T-helper 2 cell (primary cell): Measurements from ENCODE around the gene CNTN1.

Experiments
- DNase-seq, 5 experiments: peaks; one replicate each; pipeline versions ENCODE4 v3.0.0 to v3.0.0-alpha.2; 2012 to 2022

CNTN1 gene

DNA sequence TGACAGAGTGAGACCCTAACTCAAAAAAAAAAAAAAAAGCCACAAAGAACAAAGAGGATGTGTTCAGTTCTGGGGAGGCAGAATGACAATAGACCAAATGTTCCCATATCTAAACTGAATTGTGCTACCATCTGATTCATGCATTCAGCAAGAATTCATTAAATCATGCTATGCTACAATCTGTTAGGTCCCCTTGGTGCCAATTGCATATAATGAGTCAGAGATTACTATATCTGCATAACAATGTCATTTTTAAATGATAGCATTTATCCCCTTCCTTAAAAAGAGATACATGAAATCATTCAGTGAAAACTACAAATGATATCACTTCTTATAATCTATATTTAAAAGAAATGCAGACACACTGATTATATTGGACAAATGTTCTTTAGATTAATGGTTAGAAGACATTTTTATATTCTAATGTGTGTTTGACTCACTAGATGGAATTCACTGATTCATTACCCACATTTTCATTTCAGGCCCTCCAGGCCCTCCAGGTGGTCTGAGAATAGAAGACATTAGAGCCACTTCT lies 288.3 kb downstream of the CNTN1 start:
- no peak for DNase-seq

DNA sequence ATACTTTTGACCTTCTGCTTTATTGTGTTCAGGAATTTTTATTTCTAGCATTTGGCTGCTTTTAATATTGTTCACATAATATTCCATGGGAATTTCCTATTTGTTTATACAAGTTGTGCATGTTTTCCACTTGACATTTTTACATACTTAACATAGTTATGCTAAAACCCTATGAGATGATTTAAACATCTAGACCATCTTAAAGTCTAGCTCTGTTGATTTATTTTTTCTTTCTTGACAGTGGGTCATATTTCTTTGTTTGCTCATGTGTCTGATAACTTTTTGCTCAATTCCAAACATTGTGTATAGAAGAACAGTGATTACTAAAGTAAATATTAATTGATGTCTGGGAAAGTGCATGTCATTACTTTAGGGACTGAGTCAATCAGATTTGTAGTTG lies 293.8 kb downstream of the CNTN1 start:
- no peak for DNase-seq

DNA sequence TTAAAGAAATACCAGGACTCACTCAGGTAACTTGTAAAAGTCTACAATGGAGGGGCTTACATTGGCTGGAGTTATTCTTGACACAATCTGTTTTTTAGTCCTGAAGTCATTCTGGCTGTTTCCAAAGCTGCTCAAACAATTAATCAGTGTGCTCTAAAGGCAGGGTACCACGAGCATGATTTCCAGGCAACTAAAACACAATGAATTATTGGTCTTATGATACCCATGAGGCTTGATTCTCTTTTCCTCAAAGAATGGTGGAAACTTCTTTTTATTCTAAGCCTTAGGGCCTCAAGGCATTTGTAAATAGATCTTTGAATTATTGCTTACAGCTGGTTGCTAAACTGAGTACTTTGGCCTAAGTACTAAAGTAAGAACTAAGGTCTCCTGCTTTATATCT lies 296.1 kb downstream of the CNTN1 start:
- no peak for DNase-seq

DNA sequence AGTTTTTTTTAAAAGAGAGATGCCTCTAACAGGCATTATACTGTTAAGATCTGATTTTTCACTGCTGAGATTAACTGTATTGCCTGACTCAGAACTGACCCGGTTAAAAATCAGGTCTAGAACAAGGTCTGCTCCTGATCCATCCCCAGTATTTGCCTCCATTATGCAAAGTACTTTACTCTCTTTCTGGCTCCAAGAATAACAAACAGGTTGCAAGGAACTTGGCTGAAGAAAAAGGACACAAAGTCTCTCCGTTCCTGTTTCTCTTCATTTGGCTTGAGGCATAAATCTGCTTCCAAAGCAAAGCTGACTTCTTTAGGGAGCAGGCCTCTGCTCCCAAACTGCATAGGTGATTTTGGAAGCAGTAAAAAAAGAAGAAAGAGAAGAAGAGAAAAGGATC lies 296.6 kb downstream of the CNTN1 start:
- no peak for DNase-seq

DNA sequence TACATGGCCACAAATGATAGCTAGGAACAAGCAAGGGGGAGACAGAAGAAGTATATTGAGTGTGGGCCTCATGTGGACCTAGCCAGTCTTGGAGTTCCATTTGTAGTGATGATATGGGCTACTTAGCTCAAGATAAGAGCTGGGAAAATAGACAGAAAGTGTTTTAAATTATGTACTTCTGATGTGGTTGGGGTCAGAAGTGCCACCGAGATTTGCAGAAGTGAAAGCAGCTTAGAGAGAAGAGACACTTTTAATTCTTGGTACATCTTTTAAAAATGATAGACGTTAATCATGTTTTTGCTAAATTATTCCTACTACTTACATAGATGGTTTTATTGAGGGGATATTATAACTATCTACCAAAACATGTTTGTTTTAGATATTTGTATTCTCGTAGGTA lies 297.5 kb downstream of the CNTN1 start:
- no peak for DNase-seq

- no peak for DNase-seq
Observed at GRCh38 chr12:40992158-40992557, 299.9 kb downstream of the CNTN1 start.

GRCh38 chr12:40992674-40993073 lies 300.4 kb downstream of the CNTN1 start:
- no peak for DNase-seq

DNA sequence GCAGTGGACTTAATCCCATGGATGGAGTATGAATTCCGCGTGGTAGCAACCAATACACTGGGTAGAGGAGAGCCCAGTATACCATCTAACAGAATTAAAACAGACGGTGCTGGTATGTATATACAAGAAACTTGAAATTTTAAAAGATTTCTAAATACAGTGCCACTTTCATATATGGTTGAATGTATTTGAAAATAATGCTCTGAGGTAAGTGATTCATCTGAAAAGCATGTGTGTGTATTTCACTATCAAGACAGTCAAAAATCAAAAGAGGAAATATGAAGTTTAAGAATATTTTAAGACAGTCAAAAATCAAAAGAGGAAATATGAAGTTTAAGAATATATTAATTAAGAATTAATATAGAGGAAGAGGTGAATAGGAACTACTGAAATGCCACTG lies 300.9 kb downstream of the CNTN1 start:
- DNase-seq, result no peak

- no peak for DNase-seq
Observed at GRCh38 chr12:40996091-40996490, 303.9 kb downstream of the CNTN1 start.

DNA sequence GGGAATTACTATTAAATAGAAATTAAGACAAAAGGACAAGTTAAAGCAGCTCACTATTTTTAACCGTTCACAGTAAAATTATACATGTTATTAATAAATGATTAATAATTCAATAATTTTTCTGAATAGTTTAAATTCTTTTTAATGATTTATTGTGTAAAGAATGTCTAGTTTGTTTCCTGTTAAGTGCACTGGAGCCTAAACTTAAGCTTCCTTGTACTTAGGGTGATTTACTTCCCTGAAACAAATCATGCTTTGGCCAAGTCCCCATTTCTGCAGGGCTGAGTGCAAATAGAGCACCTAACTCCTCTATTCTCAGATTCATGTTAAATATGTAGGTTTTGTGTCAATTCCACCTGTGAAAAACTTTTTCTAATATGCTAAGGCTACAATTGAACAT lies 307.0 kb downstream of the CNTN1 start:
- DNase-seq, result no peak

- no peak for DNase-seq
Observed at GRCh38 chr12:41008472-41008871, 316.2 kb downstream of the CNTN1 start.

GRCh38 chr12:41011939-41012338 lies 319.7 kb downstream of the CNTN1 start:
- DNase-seq, result no peak

DNA sequence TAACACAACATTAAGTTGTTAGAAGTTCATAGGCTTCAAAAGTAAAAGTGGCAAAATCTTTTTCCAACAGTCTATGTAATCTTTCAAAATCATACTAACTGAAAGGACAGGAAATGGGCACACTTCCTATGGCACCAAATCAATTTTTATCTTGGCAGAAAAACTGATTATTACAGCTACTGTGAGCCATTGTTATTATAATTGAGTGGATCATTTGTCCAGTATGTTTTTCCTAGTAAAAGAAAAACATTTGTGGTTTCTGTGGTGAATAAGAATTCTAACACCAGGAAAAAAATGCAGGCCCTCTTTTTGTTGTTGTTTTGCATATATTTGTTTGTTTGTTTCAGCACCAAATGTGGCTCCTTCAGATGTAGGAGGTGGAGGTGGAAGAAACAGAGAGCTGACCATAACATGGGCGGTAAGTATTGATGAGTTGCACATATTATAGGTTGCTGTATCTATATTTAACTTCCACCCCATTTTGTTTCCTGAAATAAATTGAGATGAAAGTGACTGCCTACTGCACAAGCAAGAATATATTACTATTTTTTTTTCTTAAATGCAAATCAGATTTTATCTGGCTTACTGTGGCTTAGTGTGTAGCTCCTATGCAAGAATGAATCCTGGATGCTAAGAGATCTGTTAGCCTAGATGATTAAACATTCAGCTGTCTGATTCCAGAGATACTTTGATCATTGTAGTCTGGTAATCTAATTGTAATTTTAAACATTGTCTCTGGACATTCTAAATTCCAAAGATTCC lies 321.8 kb downstream of the CNTN1 start:
- no peak for DNase-seq

GRCh38 chr12:41014643-41015020 lies 322.4 kb downstream of the CNTN1 start:
- no peak for DNase-seq

DNA sequence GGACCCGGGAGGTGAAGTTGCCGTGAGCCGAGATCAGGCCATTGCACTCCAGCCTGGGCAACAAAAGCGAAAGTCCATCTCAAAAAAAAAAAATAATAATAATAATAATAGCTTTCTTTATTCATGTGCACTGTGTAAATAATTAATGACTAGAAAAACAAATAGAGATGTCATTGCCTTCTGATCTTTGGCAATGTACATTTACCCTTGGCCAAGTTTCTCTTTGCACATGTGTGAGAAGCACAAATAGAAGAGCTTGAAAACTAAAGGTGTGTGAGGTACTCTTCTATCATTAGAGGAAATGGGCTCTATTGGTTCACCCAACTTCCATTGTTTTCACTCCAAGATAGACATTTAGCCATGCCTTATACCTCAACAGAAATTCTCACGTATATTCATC lies 325.8 kb downstream of the CNTN1 start:
- no peak for DNase-seq

GRCh38 chr12:41019461-41019860 lies 327.2 kb downstream of the CNTN1 start:
- no peak for DNase-seq

DNA sequence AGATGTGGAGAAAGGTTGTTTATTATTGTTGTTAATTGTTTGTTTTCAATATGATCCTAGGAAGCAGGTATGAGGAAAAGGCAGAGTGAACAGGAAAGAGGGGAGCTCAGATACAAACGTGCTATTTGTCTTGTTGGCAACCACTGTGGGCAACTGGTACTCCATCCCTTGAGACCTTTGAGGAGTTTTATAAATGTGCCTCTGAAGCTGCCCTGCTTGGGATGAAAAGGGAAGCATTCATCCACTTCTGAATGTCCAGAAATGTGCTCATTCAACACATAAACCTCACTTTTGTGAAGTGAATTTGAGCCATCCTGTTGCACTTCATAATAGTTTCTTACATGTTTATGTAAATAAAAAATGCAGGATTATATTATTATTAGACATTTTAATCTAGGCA lies 331.6 kb downstream of the CNTN1 start:
- DNase-seq, result no peak

GRCh38 chr12:41026151-41026550 lies 333.9 kb downstream of the CNTN1 start:
- no peak for DNase-seq

DNA sequence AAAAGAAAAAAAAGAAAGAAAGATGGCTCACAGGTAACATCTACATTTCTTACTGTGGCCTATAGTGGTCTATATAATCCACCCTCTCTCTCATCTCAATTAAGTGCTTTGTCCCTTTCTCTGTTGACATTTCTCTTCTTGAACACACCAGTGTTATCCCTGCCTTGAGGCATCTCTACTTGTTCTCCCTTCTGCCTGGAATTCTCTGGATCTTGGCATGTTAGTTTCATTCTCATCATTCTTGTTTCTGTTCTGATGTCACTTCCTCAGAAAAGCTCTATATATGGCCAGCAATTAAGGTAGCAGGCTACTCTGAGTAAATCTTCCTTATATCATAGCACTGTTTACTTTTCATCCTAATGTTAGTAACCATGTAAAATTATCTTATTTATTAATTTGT lies 340.1 kb downstream of the CNTN1 start:
- DNase-seq, result no peak

DNA sequence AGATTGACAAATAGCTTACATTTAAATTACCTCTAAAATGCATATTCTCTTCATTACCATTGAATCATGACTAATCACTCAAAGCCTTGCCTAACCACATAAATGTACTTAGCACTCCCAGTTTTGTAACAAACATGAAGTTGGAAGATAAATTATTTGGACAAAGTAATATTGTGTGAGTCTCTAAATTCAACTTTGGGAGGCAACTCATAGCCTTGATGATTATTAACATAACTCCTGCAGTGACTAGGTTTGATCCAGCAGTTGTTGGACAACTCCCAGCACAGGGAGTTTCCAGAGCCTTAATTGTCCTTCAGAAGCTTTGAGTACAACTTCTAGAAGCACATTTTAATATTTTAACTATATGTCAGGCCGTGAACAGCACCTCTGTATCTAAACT lies 342.4 kb downstream of the CNTN1 start:
- DNase-seq, result no peak

DNA sequence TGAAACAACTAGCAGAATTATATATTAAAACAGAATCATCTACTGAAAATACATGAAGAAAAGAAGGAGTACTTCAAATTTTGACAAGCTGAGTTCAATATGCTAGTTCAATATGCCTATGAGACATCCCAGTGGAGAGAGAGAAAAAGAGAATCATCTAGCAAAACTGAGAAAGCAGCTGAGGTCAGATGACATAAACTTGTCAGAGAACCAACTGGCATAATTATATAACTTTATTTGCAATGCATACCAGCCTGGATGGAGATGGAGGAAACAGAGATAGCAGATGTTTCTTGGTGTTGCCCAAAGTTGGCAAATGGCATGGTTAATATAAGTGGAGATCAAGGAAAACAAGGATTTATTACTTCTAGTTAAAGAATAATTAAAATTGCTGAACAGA lies 347.2 kb downstream of the CNTN1 start:
- no peak for DNase-seq

- no peak for DNase-seq
Observed at GRCh38 chr12:41045509-41045908, 353.3 kb downstream of the CNTN1 start.

- DNase-seq, result no peak
Observed at GRCh38 chr12:41049033-41049432, 356.8 kb downstream of the CNTN1 start.

- no peak for DNase-seq
Observed at GRCh38 chr12:41051954-41052353, 359.7 kb downstream of the CNTN1 start.

DNA sequence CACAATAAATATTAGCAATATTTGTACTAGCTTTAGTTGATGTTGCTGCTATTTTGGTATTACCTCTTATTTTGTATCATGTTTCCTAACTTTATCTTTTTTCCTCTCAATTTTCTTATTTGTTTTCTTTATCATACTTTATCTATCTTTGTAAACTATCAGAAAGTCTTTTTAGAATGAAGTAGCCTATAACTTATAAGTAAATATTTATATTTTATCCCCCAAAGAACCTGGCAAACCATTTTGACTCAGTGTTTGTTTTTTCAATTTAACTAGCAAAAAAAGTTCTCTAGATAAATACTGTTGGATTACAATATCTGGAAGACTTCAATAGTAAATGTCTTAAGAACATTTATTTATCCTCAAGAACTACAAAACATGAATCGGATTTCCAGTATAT lies 360.2 kb downstream of the CNTN1 start:
- DNase-seq, result no peak
